Subcutaneous adipose tissue (tissue), 4 donors: ENCODE results near the gene RNU6-7. TPM values are rescaled to one million over a fixed set of nuclear protein-coding genes. Genes with fewer than 3 reads are reported as not detected.

Experiments
- CTCF ChIP-seq: fragments of 450-650 bp; IDR thresholded peaks from one replicate; pipeline ENCODE4 v1.5.1; 2016; ENCODE audit warnings: low read depth, mild to moderate bottlenecking, control low read depth, antibody characterized with exemption, moderate library complexity
- total RNA-seq, 4 donors: library from RNA; depleted of rRNA; stranded (reverse); fragments of >200 nt; gene quantifications; one replicate each; pipeline ENCODE4 v1.1.0, GENCODE V29; 2016

RNU6-7 gene
- total RNA-seq, 4 donors from 2014 or later, result not detected

- TF ChIP-seq CTCF, result no peak
These were observed 16.7 kb upstream of the RNU6-7 start for GRCh38 chr14:32185097-32185496.

- no peak for TF ChIP-seq CTCF
These were observed 15.6 kb upstream of the RNU6-7 start for GRCh38 chr14:32186248-32186647.

- no peak for TF ChIP-seq CTCF
These were observed 12.0 kb upstream of the RNU6-7 start for GRCh38 chr14:32189811-32190210.

- no peak for TF ChIP-seq CTCF
These were observed 11.2 kb upstream of the RNU6-7 start for GRCh38 chr14:32190673-32191072.

- TF ChIP-seq CTCF, result no peak
These were observed 9.0 kb upstream of the RNU6-7 start for GRCh38 chr14:32192712-32193373.

- TF ChIP-seq CTCF, result no peak
These were observed 8.3 kb upstream of the RNU6-7 start for GRCh38 chr14:32193532-32193931.

- TF ChIP-seq CTCF, result no peak
These were observed 6.2 kb upstream of the RNU6-7 start for GRCh38 chr14:32195636-32196035.
